ENCODE results near the gene POLR1H. TPM values are rescaled to one million over a fixed set of nuclear protein-coding genes. Genes with fewer than 3 reads are reported as not detected.

The POLR1H gene
- polyA plus RNA-seq, 12 donors: 17.4 to 30.2 (median 21.6) TPM; not detected in 1

DNA sequence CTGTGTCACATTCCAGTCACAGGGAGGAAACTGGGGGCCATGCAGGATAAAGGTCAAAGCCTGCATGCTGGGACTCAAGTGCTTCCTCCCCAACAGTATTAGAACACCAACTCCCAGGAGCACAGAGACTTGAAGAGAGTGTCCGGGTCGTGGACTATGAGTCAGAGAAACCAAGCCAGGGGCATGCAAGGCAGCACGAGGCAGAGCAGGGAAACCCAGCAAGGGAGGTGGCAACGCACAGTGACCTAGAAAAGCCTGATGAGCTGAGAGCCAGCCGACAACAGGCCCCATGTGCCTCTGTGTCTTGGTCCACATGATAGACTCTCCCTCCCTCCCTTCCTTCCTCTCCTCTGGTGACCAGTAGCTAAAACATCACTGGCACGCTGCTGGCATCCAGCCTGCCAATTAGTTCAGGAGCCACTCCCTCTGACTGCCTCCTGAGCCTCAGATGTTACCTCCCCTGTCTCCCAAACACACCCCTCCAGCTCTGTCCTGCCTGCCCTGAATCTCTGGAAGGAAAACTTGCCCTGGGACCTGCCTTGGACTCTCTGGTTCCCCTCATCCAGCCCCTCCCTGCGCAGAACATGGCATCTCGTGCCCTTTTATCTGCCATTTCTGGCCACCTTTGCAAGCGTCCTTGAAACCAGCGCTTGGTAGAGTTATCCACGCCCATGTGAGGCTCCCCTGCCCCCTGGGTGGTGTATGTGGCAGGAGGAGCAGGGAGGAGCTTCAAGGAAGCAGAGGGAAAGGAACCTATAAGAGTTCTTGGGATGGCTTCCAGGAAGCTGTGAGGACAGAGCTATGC, 30.7 kb downstream of the POLR1H start:
- DNase-seq: no peak

DNA sequence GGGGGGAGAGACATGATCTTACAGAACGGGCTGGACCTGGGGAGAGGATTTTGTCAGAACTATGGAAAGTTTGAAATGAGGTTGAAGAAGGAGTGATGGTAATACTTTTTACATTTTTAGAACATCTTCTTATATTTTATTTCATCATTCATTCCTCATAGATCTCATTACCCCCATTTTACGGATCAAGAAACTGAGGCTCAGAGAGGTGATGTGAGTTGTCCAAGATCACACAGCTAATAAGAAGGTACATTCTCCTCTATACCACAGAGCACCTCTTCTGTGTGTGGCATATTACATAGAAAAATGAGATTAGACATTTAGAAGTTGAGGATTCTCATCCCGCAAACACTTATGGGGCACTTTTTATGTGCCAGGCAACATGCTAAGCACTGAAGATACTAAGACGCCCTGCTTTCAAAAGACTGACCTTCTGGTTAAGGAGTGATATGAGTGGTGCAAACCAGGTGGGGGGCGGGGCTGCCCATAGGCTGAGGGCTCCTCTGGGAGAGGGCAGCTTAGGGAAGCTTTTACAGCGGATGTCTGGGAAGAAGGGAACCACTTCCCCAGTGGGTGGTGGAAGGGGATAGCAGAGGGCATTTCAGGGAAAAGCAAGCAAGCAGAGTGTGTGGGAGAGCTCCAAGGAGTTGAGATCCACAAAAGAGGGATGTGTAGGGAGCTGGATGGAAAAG, 31.9 kb downstream of the POLR1H start:
- DNase-seq: no peak

DNA sequence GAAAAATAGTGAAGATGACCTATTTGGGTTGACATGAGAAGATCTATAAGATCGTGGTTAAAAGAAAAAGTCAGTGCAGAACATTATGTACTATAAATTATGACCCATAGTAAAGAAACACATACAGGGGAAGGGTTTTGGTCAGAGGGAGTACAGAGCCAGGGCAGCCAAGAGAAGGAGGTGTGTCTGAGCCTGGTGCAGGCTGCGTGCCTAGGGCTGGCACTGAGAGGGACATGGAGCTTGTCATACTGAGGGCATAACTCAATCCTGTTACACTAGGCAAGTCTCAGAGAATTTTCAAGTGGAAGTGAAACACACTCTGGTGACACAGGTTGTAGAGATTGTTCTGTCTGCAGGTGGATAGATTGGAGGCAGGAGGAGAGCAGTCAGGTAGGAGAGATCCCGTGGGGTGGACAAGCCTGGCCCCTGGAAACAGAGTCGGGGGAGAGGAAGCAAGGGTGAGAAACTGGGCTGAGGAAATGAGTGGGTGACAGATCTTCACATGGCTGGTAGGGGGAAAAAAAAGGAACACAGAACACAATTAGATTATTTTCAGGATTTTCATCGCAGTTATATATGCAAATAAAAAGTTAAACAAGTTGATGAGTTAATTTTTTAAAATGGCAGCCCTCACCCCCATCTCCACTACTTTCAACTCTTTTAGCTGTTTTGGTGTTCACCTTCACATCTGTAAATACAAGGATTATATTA, 33.0 kb downstream of the POLR1H start:
- no peak for DNase-seq

DNA sequence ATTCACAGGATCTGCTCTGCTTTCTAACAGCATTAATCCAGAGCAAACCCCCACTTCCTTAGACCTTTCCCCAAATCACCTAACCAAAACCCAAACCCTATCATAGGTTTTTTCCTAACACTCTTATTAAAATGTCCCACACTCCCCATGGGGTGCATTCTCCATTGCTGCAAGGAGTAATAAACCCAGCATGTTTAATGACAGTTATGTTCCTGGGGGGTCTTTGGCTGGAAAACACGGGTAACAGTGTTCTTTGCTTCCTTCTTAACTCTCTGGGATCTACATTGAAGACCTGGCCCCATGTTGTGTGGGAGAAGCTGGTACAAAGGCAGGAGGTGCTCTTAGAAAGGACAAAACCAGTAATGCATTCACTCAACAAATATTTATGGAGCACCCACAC, 35.8 kb downstream of the POLR1H start:
- DNase-seq: no peak

DNA sequence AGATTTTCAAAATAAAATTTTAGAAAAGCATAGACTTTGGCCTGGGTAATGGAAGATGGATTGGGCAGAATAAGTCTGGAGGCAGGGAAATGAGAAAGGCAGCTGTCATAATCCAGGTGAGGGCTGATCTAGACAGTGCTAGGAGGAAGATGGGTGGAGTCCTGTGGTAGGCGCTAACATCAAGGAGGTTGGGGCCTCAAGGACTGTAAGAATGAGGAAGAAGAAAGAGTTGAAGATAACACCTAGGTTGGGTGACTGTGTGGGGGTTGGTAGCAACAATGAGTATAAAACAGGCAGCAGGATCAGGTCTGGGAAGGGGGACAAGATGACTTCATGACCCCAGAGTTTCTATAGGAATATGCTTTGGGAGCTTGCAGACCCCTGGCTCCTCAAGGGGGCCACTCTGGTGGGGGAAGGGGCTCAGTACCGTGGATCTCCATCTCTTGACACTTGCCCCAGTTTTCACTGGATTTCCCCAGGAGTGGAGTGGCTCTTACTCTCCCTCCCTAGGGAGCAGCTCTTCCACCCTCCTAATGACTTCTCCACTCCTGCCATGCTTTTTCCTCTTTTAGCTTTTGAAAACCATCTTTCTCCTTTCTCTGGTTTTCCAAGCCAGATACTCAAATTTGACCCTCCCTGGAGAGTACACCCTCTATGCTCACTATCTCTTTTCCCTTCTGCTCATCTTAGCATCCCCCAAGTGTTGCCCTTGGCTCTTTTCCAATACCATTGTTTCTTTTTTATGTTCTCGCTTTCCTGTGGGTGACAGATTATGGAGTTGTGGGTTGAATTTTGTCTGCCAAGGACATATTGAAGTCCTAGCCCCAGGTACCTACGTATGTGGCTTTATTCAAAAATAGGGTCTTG, 37.1 kb downstream of the POLR1H start:
- no peak for DNase-seq

DNA sequence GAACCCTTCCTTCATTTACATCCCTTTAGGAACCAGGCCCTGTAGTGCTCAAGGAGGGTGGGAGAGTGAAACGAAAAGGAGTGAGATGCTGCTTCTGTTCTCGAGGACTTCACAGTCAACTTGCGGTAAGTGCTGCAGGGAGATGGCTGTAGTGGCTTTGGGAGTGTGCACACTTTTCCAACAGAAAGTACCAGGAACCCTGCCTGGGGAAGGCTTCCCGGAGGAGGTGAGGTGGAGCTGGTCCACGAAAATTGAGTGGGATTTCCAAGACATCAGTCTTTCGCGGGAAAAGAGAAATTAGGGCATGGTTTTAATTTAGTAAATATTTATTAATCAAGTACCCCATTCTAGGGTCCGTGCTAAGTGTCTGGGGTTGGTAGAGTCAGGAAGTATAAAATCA, 39.1 kb downstream of the POLR1H start:
- DNase-seq: no peak

DNA sequence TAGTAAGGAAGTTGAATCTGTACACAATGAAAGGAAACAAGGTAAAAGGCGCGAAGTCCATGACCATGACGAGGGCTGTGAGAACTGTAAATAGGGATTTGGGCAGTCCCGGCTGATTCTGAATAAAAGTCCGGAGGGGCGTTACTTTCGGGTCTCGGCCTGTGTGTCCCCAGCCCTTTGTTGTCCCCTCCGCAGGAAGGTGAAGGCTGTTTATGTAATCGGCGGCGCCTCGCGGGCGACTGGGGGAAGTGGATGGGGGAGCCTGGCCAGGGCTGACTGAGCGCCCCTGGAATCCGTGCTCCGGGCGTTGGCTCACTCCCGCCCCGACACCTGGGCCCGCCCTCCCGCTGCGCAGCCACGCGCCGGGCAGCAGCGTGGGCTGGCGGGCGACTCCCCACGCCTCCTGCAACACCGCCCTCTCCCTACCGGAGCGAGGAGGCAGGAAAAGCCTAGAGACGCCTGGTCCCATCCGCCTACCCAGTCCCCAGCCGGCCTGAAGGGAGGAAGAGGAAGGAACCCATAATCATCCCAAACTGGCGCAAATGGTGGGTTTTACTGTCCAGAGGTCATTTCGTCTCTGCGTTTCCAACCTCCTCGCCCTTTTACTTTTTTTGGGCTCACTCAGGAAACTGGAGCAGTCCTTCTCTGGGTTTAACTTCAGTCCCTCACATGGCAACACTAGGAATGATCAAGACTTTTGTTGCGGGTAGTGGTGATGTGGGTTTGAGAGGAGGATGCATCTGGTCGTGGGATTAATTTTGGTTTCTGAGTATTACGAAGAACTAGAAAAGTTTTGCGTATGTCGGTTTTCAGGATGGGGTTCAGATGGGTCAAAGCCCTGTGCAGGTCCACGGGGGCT, 39.7 kb downstream of the POLR1H start:
- no peak for DNase-seq

DNA sequence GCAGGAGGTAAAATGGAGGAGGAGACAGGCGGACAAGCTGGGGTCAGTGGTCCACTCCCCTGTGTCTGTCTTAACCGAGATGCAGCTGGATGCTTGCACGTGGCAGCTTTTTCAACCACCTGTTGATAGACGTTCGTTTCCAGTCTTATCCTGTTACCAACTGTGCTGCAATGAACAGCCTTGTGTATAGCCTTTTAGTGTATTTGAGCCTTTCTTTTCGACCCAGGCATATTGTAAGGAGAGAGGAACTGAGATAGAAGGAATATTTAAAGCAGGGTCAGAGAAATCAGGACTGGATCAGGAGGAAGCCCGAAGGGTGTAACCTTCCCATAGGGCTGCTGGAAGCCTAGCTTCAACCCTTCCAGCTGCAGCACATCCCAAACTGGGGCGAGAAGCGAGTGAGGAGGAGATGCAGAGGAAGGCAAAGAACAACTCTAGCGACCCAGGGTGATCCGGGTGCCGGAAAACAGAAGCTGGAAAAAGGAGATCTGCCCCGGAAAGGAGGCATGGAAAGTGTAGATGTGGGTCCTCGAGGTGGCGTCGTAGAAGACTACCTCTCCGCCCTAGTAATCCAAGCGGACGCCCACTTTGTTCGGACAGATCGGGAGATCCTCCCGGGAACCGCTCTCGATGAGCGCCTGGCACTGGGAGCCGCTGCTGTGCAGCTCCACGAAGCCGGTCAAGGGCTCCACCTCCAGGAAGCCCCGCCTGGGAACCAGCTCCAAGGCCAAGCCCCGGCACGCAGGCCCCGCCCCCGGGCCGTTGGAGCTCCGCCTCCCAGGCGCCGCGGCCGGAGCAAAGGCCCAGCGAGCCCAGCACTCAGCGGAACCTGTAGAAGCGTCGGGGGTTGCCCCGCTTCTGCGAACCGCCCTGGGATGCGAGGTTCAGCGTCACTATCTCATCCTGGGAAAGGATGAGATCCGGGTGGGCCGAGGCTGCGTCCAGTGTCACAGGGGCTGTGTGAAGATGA, 40.7 kb downstream of the POLR1H start:
- peak; percentile 77 for DNase-seq

DNA sequence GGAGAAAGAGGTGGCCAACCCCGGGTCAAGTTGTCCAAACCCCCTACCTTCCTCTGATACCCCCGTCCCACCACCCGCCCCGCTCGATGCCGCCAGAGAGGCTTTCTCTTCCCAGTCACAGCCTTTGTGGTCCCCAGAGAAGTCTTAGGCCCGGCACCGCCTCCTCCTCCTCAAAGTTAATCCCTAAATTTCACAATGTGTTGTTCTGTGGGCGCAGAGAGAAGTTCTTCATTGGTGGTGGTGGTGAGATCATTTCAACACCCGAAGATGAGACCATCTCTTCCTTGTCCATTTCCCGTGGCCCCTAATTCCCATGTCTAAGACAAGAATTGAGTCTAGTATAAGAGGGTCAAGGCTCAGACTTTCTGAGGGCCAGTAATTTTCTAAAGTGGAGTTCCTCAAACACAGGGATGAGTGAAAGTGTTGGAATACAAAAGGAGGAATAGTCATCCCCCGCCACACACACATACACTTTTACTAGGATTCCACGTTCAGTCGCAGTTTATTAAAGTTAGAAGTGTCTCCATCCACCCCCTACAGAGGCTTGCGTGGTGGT, 41.4 kb downstream of the POLR1H start:
- DNase-seq: no peak

DNA sequence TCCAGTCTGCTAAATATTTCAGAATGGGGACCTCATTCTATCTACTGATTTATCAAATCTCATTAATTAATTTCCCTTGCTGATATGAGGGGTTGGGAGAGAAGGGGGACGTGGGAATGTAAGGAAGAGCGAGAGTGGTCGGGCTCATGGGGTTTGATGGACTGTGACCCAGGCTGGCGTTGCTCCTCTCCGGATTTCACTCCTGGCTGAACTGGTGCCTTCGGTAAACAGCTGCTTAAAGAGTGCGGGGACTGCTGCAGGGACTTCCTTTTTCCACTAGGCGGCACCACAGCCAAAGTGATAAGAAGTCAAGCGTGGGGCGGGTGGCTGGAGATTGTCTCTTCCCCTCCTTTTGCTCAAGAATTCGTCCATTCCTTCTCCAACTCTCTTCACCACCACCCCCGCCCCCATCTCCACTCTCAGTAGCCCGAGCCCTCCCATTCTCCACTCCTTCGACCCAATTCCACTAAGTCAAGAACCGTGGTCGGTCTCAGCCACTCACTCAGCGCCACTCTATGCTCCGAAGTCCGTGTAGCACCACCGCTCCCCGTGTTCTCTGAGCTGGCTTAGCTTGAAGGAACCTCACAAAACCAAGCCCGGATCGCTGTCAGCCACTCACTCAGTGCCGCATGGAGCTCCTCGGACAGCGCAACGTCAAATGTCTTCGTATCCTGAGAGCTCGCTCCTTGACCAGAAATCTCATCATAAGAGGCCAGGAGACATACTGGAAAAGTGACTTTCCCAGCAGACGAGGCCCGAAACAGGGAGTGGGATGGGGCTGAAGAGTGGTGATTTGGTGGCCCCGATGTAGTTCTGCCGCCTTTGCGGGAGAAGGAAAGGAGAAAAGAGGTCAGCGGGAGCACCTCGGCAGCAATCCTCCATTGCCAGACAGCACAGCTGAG, 42.2 kb downstream of the POLR1H start:
- DNase-seq: peak; percentile 84

DNA sequence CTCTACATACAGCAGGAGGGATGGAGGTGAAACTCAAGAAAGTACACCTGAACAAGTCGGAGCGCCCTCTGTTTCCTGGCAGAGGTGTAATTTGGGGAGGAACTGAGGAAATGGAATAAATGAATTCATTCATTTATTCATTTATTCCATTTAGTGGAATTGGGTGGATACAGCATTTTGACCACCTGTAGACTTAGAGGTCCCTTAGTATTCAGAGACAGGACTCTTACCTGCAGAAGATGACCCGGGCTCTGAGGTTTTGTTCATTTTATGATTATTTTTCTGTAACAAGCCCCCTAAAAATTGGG, 42.8 kb downstream of the POLR1H start:
- DNase-seq: no peak

DNA sequence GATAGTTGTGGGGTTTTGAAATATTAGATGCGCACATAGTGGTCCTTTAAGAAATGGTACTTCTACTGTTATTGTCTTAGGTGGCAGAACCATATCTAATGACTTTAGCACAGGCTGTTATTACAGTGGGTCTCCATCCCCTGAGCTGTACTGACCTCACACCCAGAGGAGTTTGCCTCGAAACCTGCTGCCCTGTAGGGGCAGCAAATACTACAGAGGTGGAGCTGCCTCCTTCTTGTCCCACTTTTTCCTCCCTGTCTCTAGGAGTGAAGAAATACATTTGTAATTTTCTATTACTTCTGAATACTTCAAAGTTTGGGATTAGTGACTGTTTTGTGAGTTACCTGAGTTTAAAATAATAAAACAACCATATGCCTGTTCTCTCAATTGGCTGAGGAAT, 43.6 kb downstream of the POLR1H start:
- DNase-seq: no peak

DNA sequence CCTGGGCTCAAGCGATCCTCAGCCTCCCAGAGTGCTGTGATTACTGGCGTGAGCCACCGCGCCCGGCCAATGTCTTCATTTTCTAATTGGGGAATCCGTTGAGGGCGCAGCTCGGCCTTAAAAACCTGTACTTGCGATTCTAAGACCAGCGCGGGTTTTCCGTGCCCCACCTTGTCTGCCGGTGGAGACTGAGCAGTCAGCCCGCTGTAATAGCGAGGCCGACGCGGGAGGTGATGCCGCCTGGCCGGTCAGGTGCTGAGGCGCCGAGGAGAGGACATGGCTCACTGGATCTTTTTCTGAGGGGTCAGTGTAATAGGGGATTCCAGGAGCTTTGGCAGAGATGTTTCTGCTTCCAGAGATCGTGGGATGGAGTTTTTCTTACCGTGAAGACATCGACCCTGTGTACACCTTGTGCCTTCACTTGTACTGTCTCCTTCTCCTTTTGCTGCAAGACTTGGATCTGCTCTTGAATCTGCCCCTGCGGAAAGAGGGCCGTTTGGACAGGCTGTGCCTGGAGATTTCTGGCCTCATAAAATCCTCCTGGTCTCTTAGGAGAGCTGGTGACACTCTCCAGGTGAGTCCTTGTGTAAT, 50.3 kb downstream of the POLR1H start:
- DNase-seq: no peak

DNA sequence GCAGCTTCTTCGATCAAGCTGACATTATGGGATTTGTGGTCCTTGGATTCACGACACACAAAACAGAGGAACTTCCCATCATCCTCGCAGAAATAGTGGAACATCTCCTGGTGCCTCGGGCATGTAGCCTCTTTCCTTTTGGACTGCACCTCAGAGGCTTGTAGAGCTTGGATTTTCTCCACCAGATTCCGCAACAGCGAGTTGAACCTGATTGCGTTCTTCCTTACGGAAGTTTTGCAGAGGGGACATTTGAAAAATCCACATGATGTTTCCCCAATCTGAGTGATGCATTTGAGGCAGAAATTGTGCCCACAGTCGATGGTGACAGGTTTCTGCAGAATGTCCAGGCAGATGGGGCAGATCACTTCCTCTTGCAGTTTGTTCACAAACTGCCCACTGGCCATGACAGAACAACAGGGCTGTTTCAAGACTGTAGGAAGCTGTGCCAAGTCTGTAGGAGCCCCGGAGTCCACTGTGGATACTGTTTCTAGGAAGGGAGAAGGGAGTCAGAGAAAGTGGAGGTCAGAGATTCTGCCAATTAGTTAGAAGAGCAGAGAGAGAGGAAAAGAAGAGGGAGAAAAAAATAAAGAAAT, 51.4 kb downstream of the POLR1H start:
- DNase-seq: no peak

DNA sequence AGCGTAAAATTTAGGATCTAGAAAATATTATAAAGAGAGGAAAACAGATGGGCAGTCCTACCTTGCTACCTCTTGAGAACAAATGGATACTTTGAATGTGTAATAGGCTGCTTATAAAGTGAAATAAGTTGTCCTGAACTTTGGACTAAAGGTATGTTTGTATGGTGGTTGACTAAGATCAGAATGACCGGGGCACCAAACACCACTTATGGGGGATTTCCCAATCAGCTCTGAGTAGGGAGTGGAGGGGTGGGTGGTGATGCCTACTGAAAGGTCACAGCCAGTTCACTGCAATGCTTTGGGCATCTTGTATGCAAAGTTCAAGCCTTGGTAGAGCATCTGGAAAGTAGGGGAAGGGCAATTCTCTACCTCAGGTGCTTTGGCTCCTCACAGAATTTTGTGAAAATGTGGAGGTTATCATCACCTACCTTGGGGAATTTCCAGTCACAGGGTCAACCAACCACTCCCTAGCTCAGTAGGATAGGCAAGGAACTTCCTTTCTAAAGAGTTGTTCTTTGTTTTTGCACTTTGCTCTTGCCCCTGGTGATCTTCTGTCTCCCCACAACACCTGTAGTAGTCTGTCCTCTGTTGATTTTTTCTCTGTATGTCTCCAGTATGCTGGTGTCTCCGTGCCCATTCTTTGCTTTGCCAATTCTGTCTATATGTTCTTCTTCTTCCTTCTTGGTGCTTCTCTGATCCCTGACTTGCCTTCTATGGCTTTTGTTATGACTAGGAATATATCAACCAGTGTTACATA, 52.1 kb downstream of the POLR1H start, which contains the start of gene TRIM31:
Gene TRIM31, minus strand, starts transcription at position 88 of the 757 bp plus-strand sequence. CDS start 285 bp downstream, outside the sequence.
- DNase-seq: no peak

DNA sequence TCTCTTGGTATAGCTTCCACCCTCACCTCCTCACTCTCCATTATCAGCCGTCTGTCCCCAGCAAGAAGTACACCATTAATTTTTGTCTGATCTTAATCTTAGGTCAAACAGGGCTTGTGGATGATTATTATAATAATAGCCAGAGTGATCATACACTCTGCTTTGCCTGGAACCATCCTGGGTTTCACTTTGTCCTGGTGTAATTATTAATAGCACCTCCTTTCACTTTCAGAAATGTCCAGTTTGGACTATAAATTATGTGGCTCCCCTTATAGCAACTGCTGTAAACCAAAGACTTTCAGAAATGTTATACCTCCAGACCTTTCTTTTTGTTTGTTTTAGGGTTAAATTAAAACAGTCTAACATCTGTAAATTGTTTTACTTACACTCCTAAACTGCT, 52.8 kb downstream of the POLR1H start:
- DNase-seq: no peak

Data from muscle of arm (tissue), 12 donors.